Activated T-helper 9 cell treated with anti-CD3 and anti-CD28 coated beads, Interleukin-2, amount 50 U/mL, for 16 hours (primary cell): ENCODE data around the gene GJD4.

Experiments used
- DNase-seq: peaks from one replicate; pipeline ENCODE4 v3.0.0-alpha.2; 2020; ENCODE audit warnings: low read depth

Gene GJD4

GRCh38 chr10:35657621-35658020, 52.5 kb downstream of the GJD4 start:
- DNase-seq, result no peak
